GM19463 (cell line): ENCODE measurements around the gene CPXM1.

Experiments used
- ATAC-seq: cut with Tn5 transposase; IDR thresholded peaks from one replicate; pipeline ENCODE4 v1.9.1; 2021; ENCODE audit warnings: mild to moderate bottlenecking, moderate library complexity; ENCODE audit not compliant: unreplicated experiment

The CPXM1 gene

GRCh38 chr20:2750491-2751251, 49.8 kb downstream of the CPXM1 start:
- no peak for ATAC-seq

- no peak for ATAC-seq
Observed at GRCh38 chr20:2749951-2750490, 50.4 kb downstream of the CPXM1 start.

DNA sequence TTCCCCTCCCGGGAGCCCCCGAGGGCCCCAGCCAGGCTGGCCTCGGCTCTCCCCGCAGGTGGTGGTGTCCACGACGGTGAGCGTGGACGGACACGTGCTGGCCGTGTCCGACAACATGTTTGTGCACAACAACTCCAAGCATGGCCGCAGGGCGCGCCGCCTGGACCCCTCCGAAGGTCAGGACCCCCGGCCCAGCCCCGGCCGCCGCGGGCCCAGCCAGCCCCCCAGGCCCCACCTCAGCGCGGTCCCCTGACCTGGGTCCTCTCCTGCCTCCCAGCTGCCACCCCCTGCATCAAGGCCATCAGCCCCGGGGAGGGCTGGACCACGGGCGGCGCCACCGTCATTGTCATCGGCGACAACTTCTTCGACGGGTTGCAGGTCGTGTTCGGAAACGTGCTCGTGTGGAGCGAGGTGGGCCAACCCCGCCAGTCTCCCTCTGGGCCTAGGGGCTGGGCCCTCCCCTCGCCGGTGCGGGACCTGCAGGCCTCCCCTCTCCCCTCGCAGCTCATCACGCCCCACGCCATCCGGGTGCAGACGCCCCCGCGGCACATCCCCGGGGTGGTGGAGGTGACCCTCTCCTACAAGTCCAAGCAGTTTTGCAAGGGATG, 51.0 kb downstream of the CPXM1 start:
- no peak for ATAC-seq

DNA sequence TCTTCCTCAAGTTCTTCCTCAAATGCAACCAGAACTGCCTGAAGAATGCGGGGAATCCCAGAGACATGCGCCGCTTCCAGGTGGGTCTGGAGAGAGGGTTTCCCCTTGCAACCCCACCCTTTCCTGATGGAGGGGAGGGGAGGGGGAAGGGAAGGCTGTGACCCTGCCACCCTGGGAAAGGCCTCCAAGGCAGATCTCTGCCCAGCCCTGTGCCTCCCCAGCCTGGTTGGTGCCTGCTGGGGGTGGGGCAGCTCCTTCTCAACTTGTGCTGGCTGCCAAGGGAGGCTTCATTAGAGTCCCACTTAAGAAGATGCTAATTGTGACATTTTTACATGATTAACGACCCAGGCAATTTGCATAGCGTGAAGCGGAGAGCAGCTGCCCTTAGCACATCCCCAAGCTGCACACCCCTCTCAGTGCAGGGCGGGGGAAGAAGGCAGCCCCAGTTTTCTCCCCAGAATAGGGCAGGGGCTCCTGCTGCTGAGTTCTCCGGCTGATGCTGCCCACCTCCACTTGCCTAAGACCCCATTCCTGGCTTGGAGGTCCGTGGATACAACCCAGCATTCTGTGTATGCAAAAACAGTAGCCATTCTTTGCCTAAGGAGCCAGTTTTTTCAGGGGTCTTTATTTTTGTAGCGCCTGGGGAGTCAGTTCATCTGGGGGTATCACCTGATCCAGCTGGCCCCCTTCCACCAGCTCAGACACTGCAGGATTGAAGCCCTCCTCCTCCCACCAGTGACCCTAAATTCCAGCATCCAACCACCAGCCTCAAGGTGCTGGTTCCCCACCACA, 51.7 kb downstream of the CPXM1 start:
- no peak for ATAC-seq

DNA sequence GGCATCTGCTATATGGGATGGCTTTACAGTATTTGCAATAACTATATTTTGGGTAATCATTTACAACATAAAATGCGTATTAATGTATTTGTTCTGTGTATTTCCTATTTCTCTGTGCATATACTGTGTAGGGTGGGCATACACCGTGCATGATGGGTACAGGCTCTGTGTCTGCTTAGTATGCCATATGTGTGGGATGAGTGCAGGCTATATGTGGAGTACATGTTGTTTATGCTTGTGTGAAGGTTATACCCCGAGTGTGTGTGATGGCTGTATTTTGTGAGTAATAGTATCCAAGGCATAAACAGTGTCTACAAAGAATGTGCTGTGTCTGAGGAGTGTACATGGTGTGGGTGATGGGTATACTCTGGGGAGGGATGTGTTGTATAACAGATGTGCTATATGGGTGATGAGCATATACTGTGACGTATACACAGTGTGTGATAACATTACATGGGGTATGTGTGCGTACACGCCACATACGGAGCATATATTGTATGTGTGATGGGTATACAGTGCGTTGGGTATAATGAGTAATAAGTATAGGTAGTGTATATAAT, 52.7 kb downstream of the CPXM1 start:
- ATAC-seq, result no peak

- no peak for ATAC-seq
Observed at GRCh38 chr20:2746636-2747265, 53.7 kb downstream of the CPXM1 start.

GRCh38 chr20:2745936-2746635, 54.3 kb downstream of the CPXM1 start:
- ATAC-seq, result no peak

DNA sequence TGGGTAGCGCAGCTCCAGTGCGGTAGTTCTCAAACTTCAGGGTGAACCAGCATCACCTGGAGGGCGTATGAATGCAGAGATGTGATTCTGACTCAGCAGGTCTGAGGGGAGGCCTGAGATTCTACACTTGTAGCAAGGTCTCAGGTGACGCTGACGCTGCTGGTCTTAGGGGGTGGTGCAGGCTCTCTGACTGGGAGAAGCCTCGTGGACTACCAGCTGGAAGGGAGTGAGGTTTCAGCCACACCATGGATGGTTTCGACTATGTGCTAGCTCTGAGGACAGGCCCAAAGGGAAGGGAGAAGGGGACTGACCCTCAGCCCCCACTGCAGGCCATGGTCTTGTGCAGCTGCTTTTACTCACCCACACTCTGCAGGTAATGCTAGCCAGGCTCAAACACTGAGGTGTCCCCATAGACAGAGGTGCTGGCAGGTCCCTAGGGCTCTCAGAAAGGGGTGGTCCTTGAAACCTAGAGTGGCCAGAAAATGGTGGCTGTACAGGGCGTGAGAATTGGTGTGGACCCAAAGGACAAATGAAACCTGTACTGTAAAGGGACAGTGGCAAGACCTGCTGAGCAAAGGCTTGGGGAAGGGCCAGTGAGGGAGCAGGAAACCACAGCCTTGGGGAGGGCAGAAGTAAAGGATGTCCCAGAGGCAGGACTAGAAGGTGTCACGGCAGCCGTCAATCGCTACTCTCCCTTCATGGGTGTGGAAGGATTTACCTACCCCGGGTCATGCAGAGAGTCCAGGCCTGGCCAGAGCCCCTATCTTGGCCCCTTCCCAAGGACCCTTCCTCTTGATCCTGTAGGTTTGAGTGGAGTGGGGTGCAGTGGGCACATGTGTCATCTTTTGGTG, 55.1 kb downstream of the CPXM1 start:
- ATAC-seq, result no peak
